ENCODE results near the gene PHYKPL. TPM values are rescaled to one million over a fixed set of nuclear protein-coding genes. Genes with fewer than 3 reads are reported as not detected.

The PHYKPL gene
- total and polyA plus RNA-seq, 2 of the 13 experiments (the other 11 are each of a cell fraction or from before 2014, with no cell fraction given): 18.0 to 78.6 TPM

GRCh38 chr5:178204935-178205748, 27.5 kb downstream of the PHYKPL start (continued):
- TF ChIP-seq GMEB2 (CRISPR knock-in tag; IDR thresholded peaks at IDR 0.05; ENCODE audit: low read depth) (no peak), ZNF691 (CRISPR knock-in tag; IDR thresholded peaks at IDR 0.05; ENCODE audit: borderline replicate concordance, low read depth) (no peak), HNRNPK (IDR thresholded peaks at IDR 0.05; ENCODE audit: low read depth, low read length, poor library complexity, severe bottlenecking) (no peak), ZNF264 (CRISPR knock-in tag; IDR thresholded peaks at IDR 0.05) (no peak), CHD2 (IDR thresholded peaks at IDR 0.05; ENCODE audit: low read depth, low read length) (no peak), HIVEP1 (CRISPR knock-in tag; IDR thresholded peaks at IDR 0.05) (no peak), MTF1 (CRISPR knock-in tag; IDR thresholded peaks at IDR 0.05) (no peak), ZNF160 (CRISPR knock-in tag; IDR thresholded peaks at IDR 0.05) (0 out of 2 replicates have a peak, but pooled peaks have one; percentile 32), CENPT (CRISPR knock-in tag; IDR thresholded peaks at IDR 0.05; ENCODE audit: low read depth) (no peak), ZNF720 (CRISPR knock-in tag; IDR thresholded peaks at IDR 0.05) (no peak), ZNF281 (CRISPR knock-in tag; IDR thresholded peaks at IDR 0.05; ENCODE audit: borderline replicate concordance) (peak; percentile 55), ARNT (IDR thresholded peaks at IDR 0.05) (no peak), ARID4A (CRISPR knock-in tag; IDR thresholded peaks at IDR 0.05; ENCODE audit: borderline replicate concordance) (peak; percentile 14; the same call in 1 of the 2 replicates), LBX2 (CRISPR knock-in tag; IDR thresholded peaks at IDR 0.05; ENCODE audit: borderline replicate concordance) (no peak)
